ENCODE measurements around the gene ZNF620.
"Not testable (repeated sequence)": the region's sequence is repeated elsewhere in the genome, so short reads cannot be mapped to it uniquely, and the experiment has no call there.

ZNF620 gene

GRCh38 chr3:40504636-40505430, 1.0 kb upstream of the ZNF620 start:
- DNase-seq: peak; percentile 13

GRCh38 chr3:40511031-40511718, 5.3 kb downstream of the ZNF620 start:
- DNase-seq: no peak

- DNase-seq: no peak
Observed at GRCh38 chr3:40516201-40516600, 10.4 kb downstream of the ZNF620 start.

GRCh38 chr3:40518067-40518466, 12.2 kb downstream of the ZNF620 start:
- DNase-seq: no peak

- DNase-seq: no peak
Observed at GRCh38 chr3:40518848-40519247, 13.0 kb downstream of the ZNF620 start.

GRCh38 chr3:40521254-40521653, 15.4 kb downstream of the ZNF620 start:
- DNase-seq: no peak

GRCh38 chr3:40523781-40524180, 17.9 kb downstream of the ZNF620 start:
- DNase-seq: no peak

- no peak for DNase-seq
Observed at GRCh38 chr3:40524222-40524567, 18.4 kb downstream of the ZNF620 start.

- peak; percentile 80 for DNase-seq
Observed at GRCh38 chr3:40524568-40525285, 18.9 kb downstream of the ZNF620 start, which contains the start of gene ZNF621. Gene ZNF621 (plus strand): TSS chr3:40524960. CDS start chr3:40525841, 881 bp downstream.

- no peak for DNase-seq
Observed at GRCh38 chr3:40528426-40528825, 22.6 kb downstream of the ZNF620 start.

- no peak for DNase-seq
Observed at GRCh38 chr3:40532252-40532651, 26.4 kb downstream of the ZNF620 start.

- no peak for DNase-seq
Observed at GRCh38 chr3:40534283-40534682, 28.4 kb downstream of the ZNF620 start.

GRCh38 chr3:40546816-40547215, 41.0 kb downstream of the ZNF620 start:
- no peak for DNase-seq

GRCh38 chr3:40550167-40550566, 44.3 kb downstream of the ZNF620 start:
- DNase-seq: no peak

GRCh38 chr3:40557575-40558161, 51.8 kb downstream of the ZNF620 start:
- DNase-seq: no peak

- DNase-seq: not testable (repeated sequence)
Observed at GRCh38 chr3:40562482-40562881, 56.6 kb downstream of the ZNF620 start.

- not testable (repeated sequence) for DNase-seq
Observed at GRCh38 chr3:40565629-40566028, 59.8 kb downstream of the ZNF620 start.

- DNase-seq: no peak
Observed at GRCh38 chr3:40566694-40567093, 60.9 kb downstream of the ZNF620 start.

All from stimulated activated CD4-positive, alpha-beta T cell treated with anti-CD3 and anti-CD28 coated beads, Interleukin-1b, Interleukin-23, amount 100 ng/mL, for 48 hours (primary cell).